ENCODE measurements around the gene VAPB.

Gene VAPB

GRCh38 chr20:58381627-58382026, 7.4 kb upstream of the VAPB start:
- DNase-seq, result no peak

- DNase-seq, result no peak
Measured at GRCh38 chr20:58382096-58382495, 6.9 kb upstream of the VAPB start.

GRCh38 chr20:58384821-58385220, 4.2 kb upstream of the VAPB start:
- DNase-seq, result no peak

GRCh38 chr20:58388028-58388601, 914 bp upstream of the VAPB start:
- DNase-seq, result no peak

- DNase-seq, result peak; percentile 71
Measured at GRCh38 chr20:58389324-58389967, 417 bp downstream of the VAPB start.

DNA sequence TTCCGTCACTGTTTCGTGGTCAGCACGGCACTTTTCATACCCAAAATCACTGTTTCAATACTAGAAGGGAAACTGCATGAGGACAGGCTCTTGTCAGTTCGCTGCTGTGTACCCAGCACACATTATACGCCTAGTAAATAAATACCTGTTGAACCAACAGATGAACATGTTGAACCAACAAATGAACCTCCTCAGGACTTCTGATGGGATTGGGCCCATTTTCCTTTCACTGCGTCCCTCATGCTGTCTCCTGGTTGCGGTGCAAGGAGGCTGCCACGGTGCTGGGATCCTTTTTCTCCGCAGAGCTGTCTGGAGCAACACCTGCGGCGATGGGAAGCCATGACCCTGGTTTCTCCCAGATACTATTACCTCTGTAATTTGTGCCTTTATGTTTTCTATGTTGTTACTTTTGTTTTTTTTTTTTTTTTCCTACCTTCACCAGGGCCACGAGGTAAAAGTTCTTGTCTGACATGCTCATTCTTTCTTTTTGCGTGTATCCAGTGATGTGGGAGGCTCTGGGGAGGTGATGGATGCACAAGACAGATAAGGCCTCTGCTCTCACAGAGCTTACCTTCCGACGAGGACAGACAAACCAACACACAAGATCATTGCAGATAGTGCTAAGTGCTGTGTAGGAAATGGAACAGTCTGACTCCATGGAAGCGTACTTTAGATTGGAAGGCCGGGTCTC, 1.1 kb downstream of the VAPB start:
- no peak for DNase-seq

GRCh38 chr20:58390659-58391035, 1.6 kb downstream of the VAPB start:
- no peak for DNase-seq

DNA sequence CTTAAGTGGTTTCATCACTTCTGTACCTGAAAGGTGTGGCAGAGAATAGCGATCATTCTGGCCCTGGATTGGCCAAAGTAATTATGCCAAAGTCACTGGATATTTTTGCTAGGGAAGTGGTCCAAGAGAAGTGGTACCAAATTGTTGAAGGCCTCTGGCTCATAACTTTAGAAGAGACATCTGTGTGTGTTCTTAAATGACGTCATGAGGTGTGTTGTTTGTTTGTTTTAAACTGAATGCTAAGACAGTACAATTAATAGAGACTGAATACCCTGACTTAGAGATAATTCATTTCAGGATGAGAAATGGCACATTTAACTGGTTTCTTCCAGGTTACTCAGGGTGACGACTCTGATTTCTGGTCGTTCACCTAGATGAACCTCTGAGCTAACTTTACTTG, 3.3 kb downstream of the VAPB start:
- no peak for DNase-seq

DNA sequence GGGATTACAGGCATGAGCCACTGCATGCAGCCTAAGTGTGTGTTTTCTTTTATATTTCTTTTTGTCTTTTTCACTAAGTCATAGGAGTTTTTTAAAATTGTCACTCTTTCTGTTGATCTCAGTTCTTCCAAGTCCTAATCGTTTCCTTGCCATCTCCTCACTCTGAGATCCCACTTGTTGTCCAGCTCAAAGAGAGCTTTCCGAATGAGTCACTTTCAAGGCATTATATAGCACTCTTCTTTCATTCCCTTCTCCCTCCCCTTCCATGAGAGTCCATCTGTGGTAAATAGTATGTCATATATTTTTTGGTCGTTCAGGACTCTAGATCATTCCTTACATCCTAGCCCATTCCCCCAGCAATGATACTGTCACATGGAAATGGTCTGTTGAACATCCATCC, 4.3 kb downstream of the VAPB start:
- no peak for DNase-seq

GRCh38 chr20:58394801-58395200, 5.8 kb downstream of the VAPB start:
- DNase-seq, result no peak

DNA sequence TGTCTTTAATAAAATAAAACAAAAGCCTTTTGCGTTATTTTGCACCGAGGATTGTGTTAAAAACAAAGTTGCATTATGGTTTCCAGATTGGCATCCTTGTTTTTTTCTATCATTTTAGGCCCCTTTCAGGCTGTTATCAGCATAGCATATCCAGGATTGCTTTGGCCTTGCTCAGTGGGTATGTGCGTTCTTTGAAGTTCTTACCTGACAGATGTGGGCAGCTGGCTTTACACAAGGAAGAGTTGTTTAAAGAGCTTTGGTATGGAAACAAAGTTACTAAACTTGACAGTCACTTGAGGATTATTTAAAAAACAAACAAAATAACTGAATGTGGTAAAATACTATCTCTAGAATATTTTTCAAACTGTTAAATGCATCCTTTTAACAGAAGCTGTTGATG, 6.6 kb downstream of the VAPB start:
- no peak for DNase-seq

- DNase-seq, result no peak
Measured at GRCh38 chr20:58397429-58397828, 8.4 kb downstream of the VAPB start.

- DNase-seq, result no peak
Measured at GRCh38 chr20:58398254-58398653, 9.2 kb downstream of the VAPB start.

GRCh38 chr20:58399926-58400325, 10.9 kb downstream of the VAPB start:
- DNase-seq, result no peak

- no peak for DNase-seq
Measured at GRCh38 chr20:58401162-58401561, 12.1 kb downstream of the VAPB start.

GRCh38 chr20:58402305-58402704, 13.3 kb downstream of the VAPB start:
- DNase-seq, result no peak

- no peak for DNase-seq
Measured at GRCh38 chr20:58402827-58403226, 13.8 kb downstream of the VAPB start.

- DNase-seq, result no peak
Measured at GRCh38 chr20:58403272-58403671, 14.2 kb downstream of the VAPB start.

DNA sequence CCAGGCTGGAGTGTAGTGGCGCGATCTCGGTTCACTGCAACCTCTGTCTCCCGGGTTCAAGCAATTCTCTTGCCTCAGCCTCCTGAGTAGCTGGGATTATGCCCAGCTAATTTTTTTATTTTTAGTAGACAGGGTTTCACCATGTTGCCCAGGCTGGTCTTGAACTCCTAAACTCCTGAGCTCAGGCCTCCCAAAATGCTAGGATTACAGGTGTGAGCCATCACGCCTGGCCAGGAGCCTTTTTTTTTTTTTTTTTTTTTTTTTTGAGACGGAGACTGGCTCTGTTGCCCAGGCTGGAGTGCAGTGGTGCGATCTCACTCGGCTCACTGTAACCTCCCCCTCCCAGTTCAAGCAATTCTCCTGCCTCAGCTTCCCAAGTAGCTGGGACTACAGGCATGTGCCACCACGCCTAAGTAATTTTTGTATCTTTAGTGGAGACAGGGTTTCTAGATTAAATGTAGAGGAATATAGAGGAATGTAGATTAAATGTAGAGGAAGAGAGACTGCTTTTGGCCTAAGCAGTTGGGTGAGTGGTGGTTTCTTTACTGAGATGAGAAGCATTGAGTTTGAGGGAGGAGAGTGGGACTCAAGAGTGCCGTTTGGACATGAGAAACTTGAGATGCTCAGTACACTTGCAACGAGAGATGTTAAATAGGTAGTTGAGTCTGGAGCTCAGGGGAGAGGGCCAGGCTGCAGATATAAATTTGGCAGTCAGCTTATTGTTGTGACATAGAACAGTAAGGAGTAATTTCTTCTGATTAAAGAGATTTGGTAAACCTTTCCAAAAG, 16.7 kb downstream of the VAPB start:
- DNase-seq, result no peak

DNA sequence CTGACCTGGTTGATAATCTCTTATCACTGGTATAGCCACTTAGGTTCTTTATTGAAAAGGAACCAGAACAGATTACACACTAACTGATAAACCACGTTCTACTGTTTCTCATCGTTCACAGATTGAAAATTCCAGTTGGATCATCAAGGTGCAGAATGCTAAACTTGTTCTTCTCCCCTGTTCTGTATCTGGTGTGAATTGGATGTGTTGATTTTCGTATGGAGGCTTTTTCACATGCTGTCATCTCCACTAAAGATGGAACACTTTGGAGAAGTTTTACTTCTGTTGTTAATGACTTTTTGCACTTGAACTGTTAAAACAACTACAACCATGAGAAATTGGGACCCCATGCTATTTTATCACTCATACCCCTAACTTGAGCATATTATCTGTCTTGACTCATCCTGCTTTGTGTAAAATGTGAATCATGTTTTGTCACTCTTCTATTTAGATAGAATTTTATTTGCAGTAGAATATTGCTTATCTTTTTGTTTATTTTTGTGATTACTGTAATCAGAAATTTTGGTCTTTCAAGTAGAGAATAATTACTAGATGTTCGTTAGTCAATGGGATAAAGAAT, 17.5 kb downstream of the VAPB start:
- DNase-seq, result no peak

DNA sequence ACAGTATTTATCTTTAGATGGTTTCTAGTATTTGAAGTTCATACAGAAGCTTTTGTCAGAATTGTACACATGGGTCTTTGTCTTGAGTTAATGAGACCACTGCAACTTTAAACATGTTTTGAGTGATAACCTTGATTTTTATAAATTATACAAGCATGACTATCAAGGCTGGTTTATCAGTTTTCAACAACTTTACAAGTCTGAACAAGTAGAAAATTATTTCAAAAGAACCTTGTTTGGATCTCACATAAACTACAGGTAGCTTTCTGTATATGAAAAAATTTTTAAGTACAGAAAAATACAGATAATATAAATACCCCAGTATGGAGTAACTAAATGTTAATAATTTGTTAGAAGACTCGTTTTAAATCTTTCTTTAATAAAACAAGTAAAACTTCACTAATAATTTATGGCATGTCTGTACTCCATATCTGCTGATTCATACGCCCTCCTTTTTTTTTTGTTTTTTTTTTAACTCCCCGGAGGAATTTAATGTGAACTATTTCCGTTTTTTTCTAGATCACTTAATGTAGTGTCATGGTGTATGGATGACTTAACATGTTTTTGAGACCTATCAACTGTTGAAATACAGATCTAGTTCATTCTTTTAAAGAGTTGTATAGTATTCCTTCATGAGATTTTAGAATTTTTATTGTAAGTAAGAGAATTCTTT, 18.3 kb downstream of the VAPB start:
- no peak for DNase-seq

- peak; percentile 29 for DNase-seq
Measured at GRCh38 chr20:58407966-58408557, 19.0 kb downstream of the VAPB start.
